Tongue (tissue), 2 donors: Measurements from ENCODE around the gene PPIP5K2. TPM values are rescaled to one million over a fixed set of nuclear protein-coding genes. Genes with fewer than 3 reads are reported as not detected.
A peak's percentile ranks its signal among the peaks of the same experiment; 100 is the strongest.

ENCODE experiments used
- DNase-seq: peaks from one replicate; pipeline ENCODE4 v3.0.0-alpha.2; 2015
- total RNA-seq: library from RNA; depleted of rRNA; stranded (reverse); fragments of >200 nt; gene quantifications from one replicate; pipeline ENCODE4 v1.2.3, GENCODE V29; 2014

PPIP5K2 gene
- total RNA-seq, 1 donor from 2014 or later = 47.8 TPM

DNA sequence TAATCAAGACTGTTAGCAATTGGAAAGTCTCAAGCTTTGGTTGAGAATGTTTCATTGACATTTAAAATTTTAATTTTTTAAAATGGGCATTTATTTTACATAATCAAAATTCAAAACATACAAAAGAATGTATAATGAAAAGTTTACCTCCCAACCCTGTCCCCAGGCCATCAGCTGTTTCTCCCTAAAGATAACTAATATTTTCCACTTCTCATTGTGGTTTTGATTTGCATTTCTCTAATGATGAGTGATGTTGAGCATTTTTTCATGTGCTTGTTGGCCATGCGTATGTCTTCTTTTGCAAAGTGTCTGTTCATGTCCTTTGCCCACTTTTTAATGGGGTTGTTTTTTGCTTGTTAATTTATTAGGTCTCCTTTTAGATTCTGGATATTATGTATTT is 127.0 kb downstream of the PPIP5K2 start:
- no peak for DNase-seq

DNA sequence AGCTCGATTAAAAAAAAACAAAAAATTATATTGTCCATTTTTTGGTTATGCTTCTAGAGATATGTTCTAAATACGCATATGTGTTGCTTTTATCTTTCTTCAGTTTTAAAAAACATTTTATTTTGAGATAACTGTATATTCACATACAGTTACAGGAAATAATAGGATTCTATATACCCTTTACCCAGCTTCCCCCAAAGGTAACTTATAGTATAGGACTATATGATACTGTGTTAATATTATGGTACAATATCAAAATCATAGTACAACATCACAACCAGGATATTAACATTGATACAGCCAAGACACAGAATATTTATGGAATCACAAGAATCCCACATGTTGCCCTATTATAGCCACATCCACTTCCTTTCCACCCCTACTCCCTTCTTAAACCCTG is 129.0 kb downstream of the PPIP5K2 start:
- DNase-seq = no peak

DNA sequence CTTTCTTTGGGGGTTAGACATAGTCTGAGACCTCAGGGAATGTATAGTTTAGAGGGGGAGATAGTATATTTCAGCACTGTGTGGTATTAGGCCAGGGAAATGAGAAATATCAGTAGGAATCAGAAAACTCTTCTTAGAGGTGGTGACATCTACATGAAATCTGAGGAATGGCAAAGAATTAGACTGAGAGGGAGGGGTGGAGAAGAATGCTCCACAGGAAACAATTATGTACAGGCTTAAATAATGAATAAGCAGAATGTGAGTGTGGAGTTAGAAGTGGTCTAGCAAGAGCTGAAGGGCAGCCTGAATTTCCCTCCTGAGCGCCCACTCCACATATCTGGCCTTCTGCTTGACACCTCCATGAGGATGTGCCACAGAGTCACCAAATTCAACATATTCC is 134.8 kb downstream of the PPIP5K2 start:
- no peak for DNase-seq

DNA sequence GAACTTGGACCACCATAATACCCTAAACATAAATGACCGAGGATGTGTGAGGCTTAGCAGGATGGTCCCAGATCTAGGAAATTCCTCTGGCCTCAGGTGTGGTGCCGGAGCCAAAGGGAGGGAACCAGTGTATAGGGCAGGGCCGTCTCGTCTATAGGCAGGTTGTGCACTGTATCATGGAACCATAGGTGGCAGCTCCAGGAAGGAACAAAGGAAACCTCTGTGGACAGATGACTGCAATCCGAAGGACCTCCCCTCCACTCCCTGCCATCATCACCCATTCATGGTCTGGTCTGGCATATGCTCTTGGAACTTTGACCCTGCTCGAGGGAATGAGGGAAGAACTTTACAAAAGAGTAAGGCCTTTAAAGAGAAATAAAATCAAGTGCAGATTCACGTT is 135.6 kb downstream of the PPIP5K2 start:
- no peak for DNase-seq

DNA sequence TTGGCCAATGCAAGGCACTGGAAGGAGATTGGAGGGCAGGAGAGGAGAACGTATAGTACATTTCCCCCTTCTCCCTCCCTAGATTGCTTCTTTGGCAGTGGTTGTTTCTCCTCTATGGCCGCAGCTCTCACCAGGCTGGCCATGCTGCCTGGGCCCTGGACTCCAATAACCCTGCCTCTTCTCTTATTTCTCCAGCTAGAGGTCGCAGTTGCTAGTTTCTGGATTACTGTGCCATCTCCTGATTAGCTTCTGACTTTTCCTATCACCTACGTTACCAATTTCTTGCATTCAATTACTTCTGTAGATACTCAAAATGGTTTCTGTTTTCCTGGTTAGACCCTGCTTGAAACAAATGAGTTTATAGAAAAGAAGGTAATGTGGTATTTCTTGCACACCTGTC is 136.1 kb downstream of the PPIP5K2 start:
- DNase-seq = no peak

DNA sequence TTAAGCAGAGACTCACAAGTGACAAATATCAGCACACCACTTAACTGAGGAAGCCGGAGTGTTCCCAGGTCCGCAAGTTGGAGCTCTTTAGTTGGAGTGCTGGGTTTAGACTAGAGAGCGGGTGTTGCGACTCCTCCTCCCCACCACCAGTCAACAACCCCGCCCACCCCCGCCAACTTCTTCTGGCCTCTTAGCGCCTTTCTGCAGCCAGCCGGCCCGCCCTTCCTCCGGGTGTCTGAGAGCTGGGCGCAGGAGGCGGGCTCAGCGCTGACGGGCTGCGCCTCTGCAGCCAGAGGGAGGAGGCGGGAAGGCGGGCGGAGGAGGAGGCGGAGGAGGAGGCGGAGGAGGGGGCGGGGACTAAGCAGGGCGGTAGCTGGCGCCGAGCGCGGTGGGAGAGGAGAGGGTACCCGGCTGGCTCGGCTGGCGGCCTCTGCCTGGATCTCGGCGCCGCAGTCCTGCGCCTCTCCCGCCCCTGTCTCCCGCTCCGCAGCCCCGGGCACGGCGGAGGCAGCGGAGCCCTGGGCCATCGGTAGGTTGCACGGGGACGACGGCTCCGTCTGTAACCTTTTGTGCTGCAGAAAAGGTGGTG is 138.4 kb downstream of the PPIP5K2 start, which contains the start of gene MACIR:
TSS of gene MACIR (plus strand) at position 396 of the 589 bp plus-strand sequence. CDS start 17,157 bp downstream, outside the sequence.
- DNase-seq = peak; percentile 99

DNA sequence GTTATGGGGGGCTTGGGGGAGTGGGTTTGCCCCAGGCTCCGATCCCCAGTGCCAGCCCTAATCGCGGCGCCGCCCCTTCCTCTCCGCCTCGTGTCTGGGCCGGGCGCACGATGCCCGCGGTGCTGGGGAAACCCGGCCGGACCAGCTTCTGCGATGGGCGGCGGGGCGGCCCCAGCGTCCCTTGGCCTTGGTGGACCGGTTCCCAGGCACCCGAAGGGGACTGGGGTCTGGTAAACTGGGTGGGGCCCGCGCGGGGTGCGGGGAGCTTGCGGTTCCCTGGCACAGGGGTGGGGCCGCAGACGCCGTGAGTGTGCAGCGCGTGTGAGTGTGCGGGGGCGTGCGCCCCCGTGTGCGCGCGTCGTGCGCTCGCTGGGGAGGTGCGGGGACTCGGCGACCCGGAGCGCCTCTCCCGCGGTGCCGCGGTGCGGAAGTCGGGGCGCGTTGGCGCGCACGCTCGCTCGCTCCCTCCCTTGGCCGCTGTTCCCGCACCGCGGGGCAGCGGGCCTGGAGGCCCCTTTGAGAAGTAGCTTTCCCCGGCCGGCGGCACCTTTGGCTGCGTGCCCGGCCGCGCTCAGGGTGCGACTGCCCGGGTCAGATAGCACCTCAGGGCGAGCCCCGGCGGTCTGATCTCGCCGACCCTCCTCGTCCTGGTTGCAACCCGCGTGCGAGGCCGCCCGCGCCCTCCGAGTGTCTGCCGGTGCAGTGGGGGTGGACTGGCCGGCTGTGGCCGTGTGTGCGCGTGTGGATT is 139.0 kb downstream of the PPIP5K2 start:
- DNase-seq = peak; percentile 58

DNA sequence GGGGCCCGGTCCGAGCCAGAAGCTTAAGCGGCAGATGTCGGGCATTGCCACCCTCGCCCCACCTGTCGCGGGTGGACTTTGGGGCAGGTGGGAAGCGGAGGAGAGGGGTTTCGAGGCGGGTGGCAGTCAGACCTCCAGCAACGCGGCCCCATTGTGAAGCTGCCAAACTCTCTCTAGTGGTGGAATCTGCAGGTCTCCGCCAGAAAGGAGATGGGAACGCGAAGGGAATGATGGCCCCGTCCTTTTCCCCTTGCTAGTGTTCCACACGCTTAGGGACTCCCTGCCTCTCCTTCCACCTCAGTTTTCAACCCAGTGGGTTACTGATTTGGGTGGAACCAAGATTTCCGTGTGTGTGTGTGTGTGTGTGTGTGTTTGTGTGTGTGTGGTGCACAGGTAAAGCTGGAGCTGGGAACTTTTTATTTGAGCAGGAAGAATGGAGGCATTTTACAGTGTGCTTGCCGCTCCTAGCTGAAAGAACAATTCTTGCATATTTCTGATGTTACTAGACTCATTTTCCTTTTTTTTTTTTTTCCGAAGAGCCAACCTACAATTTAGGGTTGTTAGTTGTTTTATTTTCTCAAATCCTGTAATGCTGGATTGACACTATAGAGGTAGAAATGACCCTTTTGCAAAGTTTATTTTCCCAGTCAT is 139.7 kb downstream of the PPIP5K2 start:
- DNase-seq = no peak

DNA sequence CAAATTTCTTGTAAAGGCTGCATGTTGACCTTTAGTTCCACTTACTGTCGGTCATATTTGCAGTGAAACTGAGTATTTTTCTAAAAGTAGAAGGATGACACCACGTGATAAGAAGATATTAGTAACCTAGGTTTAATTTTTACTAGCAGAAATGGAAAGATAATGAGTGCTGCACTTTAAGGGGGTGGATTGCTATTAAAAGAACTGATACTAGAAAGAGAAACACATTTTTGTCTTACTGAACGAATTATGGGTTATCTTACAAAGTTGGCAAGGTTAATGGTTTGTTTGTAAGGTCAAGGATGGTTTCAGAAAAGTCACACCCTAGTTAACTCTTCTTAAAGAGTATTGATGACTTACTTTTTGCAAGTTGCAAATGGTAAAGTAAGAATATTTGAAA is 140.8 kb downstream of the PPIP5K2 start:
- no peak for DNase-seq

Other genes with a start within 250 kb of the PPIP5K2 start
- gene GIN1, start 163 bp upstream of the PPIP5K2 start, total RNA-seq = 25.0 TPM
- gene MACIR, start 138.5 kb downstream of the PPIP5K2 start, total RNA-seq = 10.5 TPM